Fibroblast of lung (primary cell): ENCODE measurements around the gene HDAC3.

Source experiments
- CTCF ChIP-seq, 2 donors: IDR thresholded peaks in 1 of 2; conservative IDR thresholded peaks in 1 of 2; 1 replicate in 1 of 2; 2 replicates in 1 of 2; pipeline ENCODE4 v1.5.1; 2011 to 2012; ENCODE audit warnings: low read length in 2 of 2, control low read depth in 1 of 2, inconsistent platforms in 1 of 2, low read depth in 1 of 2, mild to moderate bottlenecking in 1 of 2
- EZH2 ChIP-seq: IDR thresholded peaks from 2 replicates; pipeline ENCODE4 v1.5.1; 2012; ENCODE audit warnings: low read length, control low read depth, mild to moderate bottlenecking; ENCODE audit errors: missing control alignments

- TF ChIP-seq CTCF (conservative IDR thresholded peaks at IDR 0.05 in 1 of 2, IDR thresholded peaks at IDR 0.05 in 1 of 2; ENCODE audit: low read depth in 1 of 2, low read length in 2 of 2) = peak; percentile 87 to 96
- TF ChIP-seq EZH2 = no peak
These were observed 28.2 kb upstream of the HDAC3 start for GRCh38 chr5:141664733-141665461.
